Fibroblast of lung (primary cell): ENCODE measurements around the gene SEC24D. TPM values are rescaled to one million over a fixed set of nuclear protein-coding genes. Genes with fewer than 3 reads are reported as not detected.

Experiments used
- DNase-seq, 2 donors: peaks; one replicate each; pipeline versions ENCODE4 v3.0.0 to v3.0.0-alpha.2; 2010; ENCODE audit warnings: low read depth in 2 of 2
- H2AFZ ChIP-seq: 2 replicates; pipeline ENCODE4 v1.5.1; 2012; ENCODE audit warnings: low read length, control low read depth, inconsistent platforms
- H3K27ac ChIP-seq: 2 replicates; pipeline ENCODE4 v1.5.1; 2011; ENCODE audit warnings: low read length, control low read depth; ENCODE audit not compliant: insufficient read depth
- H3K27me3 ChIP-seq: 2 replicates; pipeline ENCODE4 v1.5.1; 2011; ENCODE audit warnings: mild to moderate bottlenecking, low read length; ENCODE audit not compliant: control insufficient read depth, insufficient read depth
- H3K36me3 ChIP-seq: 2 replicates; pipeline ENCODE4 v1.5.1; 2011; ENCODE audit warnings: low read length; ENCODE audit not compliant: control insufficient read depth, insufficient read depth
- H3K4me1 ChIP-seq: 2 replicates; pipeline ENCODE4 v1.5.1; 2011; ENCODE audit warnings: low read length; ENCODE audit not compliant: control insufficient read depth, insufficient read depth; ENCODE audit errors: extremely low read depth
- H3K4me2 ChIP-seq: 2 replicates; pipeline ENCODE4 v1.5.1; 2011; ENCODE audit warnings: low read length, control low read depth; ENCODE audit not compliant: insufficient read depth; ENCODE audit errors: extremely low read depth
- H3K4me3 ChIP-seq, 4 experiments: fragments of 200-600 bp in 1 of 4; sonication (generic) in 1 of 4; replicated peaks in 1 of 4; 2 replicates each; pipeline ENCODE4 v1.5.1; 2011 to 2016; ENCODE audit warnings: low read length in 4 of 4, low read depth in 3 of 4, mild to moderate bottlenecking in 3 of 4, control low read depth in 2 of 4, inconsistent platforms in 1 of 4, mixed read lengths in 1 of 4; ENCODE audit not compliant: insufficient read depth in 1 of 4; ENCODE audit errors: control extremely low read depth in 1 of 4
- H3K79me2 ChIP-seq: 2 replicates; pipeline ENCODE4 v1.5.1; 2012; ENCODE audit warnings: mild to moderate bottlenecking, low read length, inconsistent platforms; ENCODE audit not compliant: control insufficient read depth, insufficient read depth
- H3K9ac ChIP-seq: 2 replicates; pipeline ENCODE4 v1.5.1; 2011; ENCODE audit warnings: mild to moderate bottlenecking, low read length, control low read depth; ENCODE audit not compliant: insufficient read depth
- H3K9me3 ChIP-seq: 2 replicates; pipeline ENCODE4 v1.5.1; 2012; ENCODE audit warnings: low read depth, low read length; ENCODE audit not compliant: control insufficient read depth, insufficient read depth
- H4K20me1 ChIP-seq: 2 replicates; pipeline ENCODE4 v1.5.1; 2011; ENCODE audit warnings: low read length; ENCODE audit not compliant: control insufficient read depth, insufficient read depth; ENCODE audit errors: extremely low read depth
- EZH2 ChIP-seq: IDR thresholded peaks from 2 replicates; pipeline ENCODE4 v1.5.1; 2012; ENCODE audit warnings: low read length, control low read depth, mild to moderate bottlenecking; ENCODE audit errors: missing control alignments
- polyA plus RNA-seq, 2 donors: library from polyadenylated mRNA; depleted of rRNA in 1 of 2; stranded (reverse) in 1 of 2; unstranded in 1 of 2; fragments of >200 nt; gene quantifications; 2 replicates each; pipeline ENCODE4 v1.2.1, GENCODE V29; 2011 to 2012; ENCODE audit warnings: missing spikeins in 1 of 2
- total RNA-seq: library from RNA; depleted of rRNA; stranded (reverse); fragments of >200 nt; gene quantifications from 2 replicates; pipeline ENCODE4 v1.2.1, GENCODE V29; 2014
- TF ChIP-seq, protein P1 (sequence below), 2 donors: IDR thresholded peaks in 1 of 2; conservative IDR thresholded peaks in 1 of 2; 1 replicate in 1 of 2; 2 replicates in 1 of 2; pipeline ENCODE4 v1.5.1; 2011 to 2012; ENCODE audit warnings: low read length in 2 of 2, control low read depth in 1 of 2, inconsistent platforms in 1 of 2, low read depth in 1 of 2, mild to moderate bottlenecking in 1 of 2

Gene SEC24D
- total and polyA plus RNA-seq, 2 donors (not counting 1 experiment from before 2014, with no cell fraction given): 64.6 to 105 TPM

DNA sequence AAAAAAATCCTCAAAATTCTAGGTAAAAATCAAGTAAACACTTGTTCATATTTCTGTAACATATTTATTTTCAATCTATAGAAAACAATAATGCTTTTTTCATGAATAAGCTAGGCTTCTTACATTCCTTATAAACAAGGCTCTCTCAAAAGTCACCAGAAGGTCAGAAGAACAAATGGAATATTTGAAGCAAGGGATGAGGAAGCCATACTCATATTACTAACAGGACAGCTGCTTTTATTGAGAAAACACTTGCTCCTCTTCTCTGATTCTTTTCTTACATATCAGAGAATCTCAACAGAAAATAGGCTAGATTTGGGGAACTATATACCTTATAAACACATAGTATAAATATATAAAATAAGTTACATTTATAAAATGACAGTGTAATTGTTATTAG is 82.8 kb downstream of the SEC24D start:
- no peak overlapping the region for H2AFZ ChIP-seq
- H3K4me2 ChIP-seq: no peak overlapping the region
- peaks cover 10% of the 10 kb centered on the region for H3K4me1 ChIP-seq
- no peak overlapping the region for H3K4me3 ChIP-seq
- no peaks in the 10 kb centered on the region for H3K27me3 ChIP-seq
- H3K9ac ChIP-seq: no peak overlapping the region
- no peaks in the 10 kb centered on the region for H4K20me1 ChIP-seq
- DNase-seq: no peak
- no peak for TF ChIP-seq EZH2
- TF ChIP-seq, protein P1, sequence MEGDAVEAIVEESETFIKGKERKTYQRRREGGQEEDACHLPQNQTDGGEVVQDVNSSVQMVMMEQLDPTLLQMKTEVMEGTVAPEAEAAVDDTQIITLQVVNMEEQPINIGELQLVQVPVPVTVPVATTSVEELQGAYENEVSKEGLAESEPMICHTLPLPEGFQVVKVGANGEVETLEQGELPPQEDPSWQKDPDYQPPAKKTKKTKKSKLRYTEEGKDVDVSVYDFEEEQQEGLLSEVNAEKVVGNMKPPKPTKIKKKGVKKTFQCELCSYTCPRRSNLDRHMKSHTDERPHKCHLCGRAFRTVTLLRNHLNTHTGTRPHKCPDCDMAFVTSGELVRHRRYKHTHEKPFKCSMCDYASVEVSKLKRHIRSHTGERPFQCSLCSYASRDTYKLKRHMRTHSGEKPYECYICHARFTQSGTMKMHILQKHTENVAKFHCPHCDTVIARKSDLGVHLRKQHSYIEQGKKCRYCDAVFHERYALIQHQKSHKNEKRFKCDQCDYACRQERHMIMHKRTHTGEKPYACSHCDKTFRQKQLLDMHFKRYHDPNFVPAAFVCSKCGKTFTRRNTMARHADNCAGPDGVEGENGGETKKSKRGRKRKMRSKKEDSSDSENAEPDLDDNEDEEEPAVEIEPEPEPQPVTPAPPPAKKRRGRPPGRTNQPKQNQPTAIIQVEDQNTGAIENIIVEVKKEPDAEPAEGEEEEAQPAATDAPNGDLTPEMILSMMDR (conservative IDR thresholded peaks at IDR 0.05 in 1 of 2, IDR thresholded peaks at IDR 0.05 in 1 of 2; ENCODE audit: low read depth in 1 of 2, low read length in 2 of 2): no peak
- H3K27ac ChIP-seq: no peak overlapping the region
- peaks cover 10% of the 10 kb centered on the region for H3K36me3 ChIP-seq
- H3K9me3 ChIP-seq: no peaks in the 10 kb centered on the region
- peaks cover 8% of the 10 kb centered on the region for H3K79me2 ChIP-seq

DNA sequence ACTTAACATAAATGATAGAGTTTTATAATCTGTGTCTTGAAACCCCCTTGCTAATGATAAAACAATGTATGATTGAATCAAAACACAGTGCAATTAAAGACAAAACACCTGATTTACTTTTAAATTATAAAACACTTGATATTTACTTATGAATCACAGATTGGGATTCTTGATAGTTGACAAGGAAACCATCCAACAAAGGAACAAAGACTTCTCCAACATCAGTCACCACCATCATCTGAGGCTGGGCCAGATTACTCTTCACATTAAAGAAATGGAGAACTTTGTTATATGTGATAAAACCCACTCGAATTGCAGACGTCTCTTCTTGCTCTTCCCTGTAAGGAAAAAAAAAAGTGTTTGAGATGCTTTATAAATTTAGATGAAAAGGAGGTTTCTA is 83.4 kb downstream of the SEC24D start:
- H3K4me3 ChIP-seq: no peak overlapping the region
- H2AFZ ChIP-seq: no peak overlapping the region
- peak in 1 of 2 donors; percentile 76 for DNase-seq
- no peaks in the 10 kb centered on the region for H4K20me1 ChIP-seq
- no peaks in the 10 kb centered on the region for H3K9me3 ChIP-seq
- H3K27ac ChIP-seq: no peak overlapping the region
- H3K36me3 ChIP-seq: peaks cover 10% of the 10 kb centered on the region
- no peaks in the 10 kb centered on the region for H3K27me3 ChIP-seq
- peaks cover 8% of the 10 kb centered on the region for H3K79me2 ChIP-seq
- H3K4me2 ChIP-seq: no peak overlapping the region
- H3K9ac ChIP-seq: no peak overlapping the region
- peaks cover 9% of the 10 kb centered on the region for H3K4me1 ChIP-seq
- TF ChIP-seq, protein P1 (conservative IDR thresholded peaks at IDR 0.05 in 1 of 2, IDR thresholded peaks at IDR 0.05 in 1 of 2; ENCODE audit: low read depth in 1 of 2, low read length in 2 of 2): no peak
- no peak for TF ChIP-seq EZH2

DNA sequence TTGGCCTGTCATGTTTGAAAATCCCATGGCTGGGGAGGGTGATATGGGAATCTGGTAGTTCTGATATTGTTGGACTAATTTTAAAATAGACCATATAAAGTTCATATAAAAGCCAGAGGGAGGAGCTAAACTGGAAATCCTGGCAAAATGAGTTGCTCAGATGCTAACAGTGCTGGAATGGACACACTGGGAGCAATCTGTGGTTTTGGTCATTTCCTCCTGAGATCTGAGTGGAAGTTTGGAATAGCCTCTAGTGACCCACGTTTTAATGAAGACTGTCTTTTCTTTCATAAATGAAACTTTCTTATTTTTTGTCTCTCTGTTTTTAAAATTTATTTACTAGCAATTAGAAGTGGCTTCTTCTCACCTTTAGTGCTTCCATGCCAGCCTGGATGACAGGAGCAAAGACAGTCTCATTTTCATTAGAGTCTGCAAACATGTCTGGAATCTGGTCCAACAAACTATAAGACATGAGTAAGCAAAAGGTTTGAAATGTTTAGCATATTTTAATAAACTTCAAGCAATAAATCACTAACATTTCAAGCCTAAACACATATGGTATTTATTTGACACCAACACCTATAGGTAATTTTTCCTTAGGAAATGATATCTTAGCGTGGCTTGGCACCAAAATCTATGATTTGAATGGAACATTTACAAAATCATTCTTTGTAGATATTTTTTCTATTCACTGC is 84.2 kb downstream of the SEC24D start:
- H4K20me1 ChIP-seq: no peaks in the 10 kb centered on the region
- H3K4me3 ChIP-seq: no peak overlapping the region
- peak in 1 of 2 donors; percentile 86 for DNase-seq
- H3K79me2 ChIP-seq: peaks cover 4% of the 10 kb centered on the region
- H3K27ac ChIP-seq: peak overlapping the region; percentile 43
- no peaks in the 10 kb centered on the region for H3K27me3 ChIP-seq
- no peaks in the 10 kb centered on the region for H3K9me3 ChIP-seq
- TF ChIP-seq, protein P1 (conservative IDR thresholded peaks at IDR 0.05 in 1 of 2, IDR thresholded peaks at IDR 0.05 in 1 of 2; ENCODE audit: low read depth in 1 of 2, low read length in 2 of 2): no peak
- no peak for TF ChIP-seq EZH2
- peaks cover 9% of the 10 kb centered on the region for H3K4me1 ChIP-seq
- no peak overlapping the region for H2AFZ ChIP-seq
- H3K36me3 ChIP-seq: peaks cover 10% of the 10 kb centered on the region
- H3K4me2 ChIP-seq: no peak overlapping the region
- H3K9ac ChIP-seq: no peak overlapping the region
